Measurements from ENCODE around the gene PDGFA. TPM values are rescaled to one million over a fixed set of nuclear protein-coding genes. Genes with fewer than 3 reads are reported as not detected.
"Not testable (repeated sequence)": the region's sequence is repeated elsewhere in the genome, so short reads cannot be mapped to it uniquely, and the experiment has no call there.

The PDGFA gene
- total RNA-seq, 1 experiment from 2014 or later: 35.8 TPM

DNA sequence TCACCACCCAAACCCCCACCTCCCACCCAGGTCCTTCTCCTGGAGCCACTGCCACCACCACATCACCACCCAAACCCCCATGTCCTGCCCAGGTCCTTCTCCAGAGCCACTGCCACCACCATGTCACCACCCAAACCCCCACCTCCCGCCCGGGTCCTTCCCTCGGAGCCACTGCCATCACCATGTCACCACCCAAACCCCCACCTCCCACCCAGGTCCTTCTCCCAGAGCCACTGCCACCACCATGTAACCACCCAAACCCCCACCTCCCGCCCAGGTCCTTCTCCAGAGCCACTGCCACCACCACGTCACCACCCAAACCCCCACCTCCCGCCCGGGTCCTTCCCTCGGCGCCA is 31.9 kb upstream of the PDGFA start:
- H3K14ac ChIP-seq (ENCODE audit: insufficient read depth, low read length); H2AFZ ChIP-seq (ENCODE audit: low read length); H3K9me3 Mint-ChIP-seq; H3K56ac ChIP-seq (ENCODE audit: insufficient read length, low read depth, low read length); H3K4me1 ChIP-seq (ENCODE audit: insufficient read depth, low read length); H3K18ac ChIP-seq (ENCODE audit: insufficient read length, low read depth, low read length); H4K8ac ChIP-seq (replicated peaks; ENCODE audit: insufficient read length, low read depth, low read length); H3K36me3 Mint-ChIP-seq (ENCODE audit: insufficient read depth in 1 of 3, low read depth in 3 of 3); H3K4me1 Mint-ChIP-seq; H3K27ac Mint-ChIP-seq; H4K5ac ChIP-seq (ENCODE audit: insufficient read length, low read depth, low read length); H3K9ac ChIP-seq (ENCODE audit: extremely low read depth, insufficient read length, low read length); H2BK12ac ChIP-seq (ENCODE audit: insufficient read length, low read depth, low read length); H3K23ac ChIP-seq (ENCODE audit: insufficient read length, low read depth, low read length); H3K27me3 Mint-ChIP-seq (ENCODE audit: low read depth); H3K79me2 ChIP-seq (ENCODE audit: insufficient read depth, low read length); H2BK120ac ChIP-seq (ENCODE audit: low read depth, low read length, poor library complexity, severe bottlenecking); H4K20me1 ChIP-seq (ENCODE audit: control insufficient read depth, insufficient read depth, insufficient read length); H3K79me1 ChIP-seq (ENCODE audit: insufficient read depth, low read depth, low read length, poor library complexity, severe bottlenecking); H3K4me3 Mint-ChIP-seq; H3K27me3 ChIP-seq (ENCODE audit: insufficient read depth, low read length); H3K4me2 ChIP-seq (ENCODE audit: insufficient read depth, insufficient read length, low read length); H3K9me3 ChIP-seq (ENCODE audit: control insufficient read depth, low read depth, low read length); H2BK20ac ChIP-seq (ENCODE audit: low read depth, low read length, poor library complexity, severe bottlenecking); DNase-seq; H2BK15ac ChIP-seq (ENCODE audit: low read depth, low read length); H3K4ac ChIP-seq (ENCODE audit: low read depth, low read length); H4K91ac ChIP-seq (ENCODE audit: insufficient read length, low read depth, low read length); H3K27ac ChIP-seq (ENCODE audit: insufficient read length, low read depth, low read length); H2AK5ac ChIP-seq (ENCODE audit: insufficient read length, low read length); H2BK5ac ChIP-seq (ENCODE audit: insufficient read length, low read length); H3T11ph ChIP-seq (ENCODE audit: low read length); H3K23me2 ChIP-seq (ENCODE audit: insufficient read length, low read depth, low read length, poor library complexity, severe bottlenecking): not testable (repeated sequence)
- no CpG with 5 or more reads among the region's 9 CpGs for WGBS (ENCODE audit: extremely low coverage, insufficient read length, low lambda C conversion rate)

All from H9 (cell line).